ENCODE measurements around the gene EIF1AX. TPM values are rescaled to one million over a fixed set of nuclear protein-coding genes. Genes with fewer than 3 reads are reported as not detected.

EIF1AX gene
- total RNA-seq, 1 donor from 2014 or later, result 56.3 TPM

DNA sequence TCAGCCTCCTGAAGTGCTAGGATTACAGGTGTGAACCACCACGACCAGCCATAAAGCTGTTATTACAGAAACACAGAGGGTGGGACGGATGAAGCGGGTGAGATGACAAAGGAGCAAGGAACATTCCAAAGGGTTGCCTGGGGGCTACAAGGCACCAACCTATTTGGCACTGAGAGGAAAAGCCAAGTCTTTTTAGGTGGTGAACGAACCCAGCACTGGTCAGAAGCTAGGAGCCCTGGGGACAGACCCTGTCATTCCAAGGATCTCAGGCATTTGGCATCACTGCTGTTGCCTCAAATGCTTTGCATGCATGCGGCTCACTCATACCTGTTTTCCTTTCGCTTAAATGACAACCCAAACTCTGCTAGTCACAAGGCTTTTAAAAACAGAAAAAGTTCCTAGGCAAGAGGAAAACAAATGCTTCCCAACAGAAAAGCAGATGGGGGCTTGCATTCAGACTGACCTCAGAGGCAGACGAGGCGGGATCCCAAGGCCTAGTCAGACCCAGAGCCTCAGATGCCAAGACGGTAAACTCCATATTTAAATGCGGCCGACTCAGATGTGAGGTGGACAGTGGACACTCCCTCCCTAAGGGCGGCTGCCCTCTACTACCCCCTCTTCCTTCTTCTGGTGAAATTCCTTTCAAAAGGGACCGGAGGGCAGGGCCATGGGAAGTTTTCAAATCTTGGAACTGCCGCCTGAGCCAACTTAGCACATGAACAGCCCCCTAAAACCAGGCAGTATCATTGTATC, 29.4 kb downstream of the EIF1AX start:
- Mint-ChIP-seq H3K36me3 (ENCODE audit: low read depth, unreplicated experiment) (no peaks in the 10 kb centered on the region), H3K27me3 (ENCODE audit: unreplicated experiment) (peaks cover 2% of the 10 kb centered on the region), H3K27ac (ENCODE audit: unreplicated experiment) (no peak overlapping the region), H3K4me1 (ENCODE audit: unreplicated experiment) (no peaks in the 10 kb centered on the region), H3K9me3 (ENCODE audit: unreplicated experiment) (no peaks in the 10 kb centered on the region), H3K4me3 (ENCODE audit: unreplicated experiment) (no peak overlapping the region)
- TF ChIP-seq, protein P1, sequence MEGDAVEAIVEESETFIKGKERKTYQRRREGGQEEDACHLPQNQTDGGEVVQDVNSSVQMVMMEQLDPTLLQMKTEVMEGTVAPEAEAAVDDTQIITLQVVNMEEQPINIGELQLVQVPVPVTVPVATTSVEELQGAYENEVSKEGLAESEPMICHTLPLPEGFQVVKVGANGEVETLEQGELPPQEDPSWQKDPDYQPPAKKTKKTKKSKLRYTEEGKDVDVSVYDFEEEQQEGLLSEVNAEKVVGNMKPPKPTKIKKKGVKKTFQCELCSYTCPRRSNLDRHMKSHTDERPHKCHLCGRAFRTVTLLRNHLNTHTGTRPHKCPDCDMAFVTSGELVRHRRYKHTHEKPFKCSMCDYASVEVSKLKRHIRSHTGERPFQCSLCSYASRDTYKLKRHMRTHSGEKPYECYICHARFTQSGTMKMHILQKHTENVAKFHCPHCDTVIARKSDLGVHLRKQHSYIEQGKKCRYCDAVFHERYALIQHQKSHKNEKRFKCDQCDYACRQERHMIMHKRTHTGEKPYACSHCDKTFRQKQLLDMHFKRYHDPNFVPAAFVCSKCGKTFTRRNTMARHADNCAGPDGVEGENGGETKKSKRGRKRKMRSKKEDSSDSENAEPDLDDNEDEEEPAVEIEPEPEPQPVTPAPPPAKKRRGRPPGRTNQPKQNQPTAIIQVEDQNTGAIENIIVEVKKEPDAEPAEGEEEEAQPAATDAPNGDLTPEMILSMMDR (IDR thresholded peaks at IDR 0.05; ENCODE audit: unreplicated experiment), result no peak
- DNase-seq (ENCODE audit: low spot score), result no peak

GRCh38 chrX:20111271-20111670, 30.4 kb downstream of the EIF1AX start:
- H3K27ac Mint-ChIP-seq (ENCODE audit: unreplicated experiment), result no peak overlapping the region
- H3K4me1 Mint-ChIP-seq (ENCODE audit: unreplicated experiment), result no peaks in the 10 kb centered on the region
- no peaks in the 10 kb centered on the region for H3K9me3 Mint-ChIP-seq (ENCODE audit: unreplicated experiment)
- TF ChIP-seq, protein P1 (IDR thresholded peaks at IDR 0.05; ENCODE audit: unreplicated experiment), result no peak
- H3K4me3 Mint-ChIP-seq (ENCODE audit: unreplicated experiment), result no peak overlapping the region
- no peak for DNase-seq (ENCODE audit: low spot score)
- peaks cover under 1% of the 10 kb centered on the region for H3K27me3 Mint-ChIP-seq (ENCODE audit: unreplicated experiment)
- no peaks in the 10 kb centered on the region for H3K36me3 Mint-ChIP-seq (ENCODE audit: low read depth, unreplicated experiment)

GRCh38 chrX:20101934-20102581, 39.6 kb downstream of the EIF1AX start:
- DNase-seq (ENCODE audit: low spot score), result no peak
- no peak overlapping the region for H3K27ac Mint-ChIP-seq (ENCODE audit: unreplicated experiment)
- no peaks in the 10 kb centered on the region for H3K4me1 Mint-ChIP-seq (ENCODE audit: unreplicated experiment)
- H3K4me3 Mint-ChIP-seq (ENCODE audit: unreplicated experiment), result no peak overlapping the region
- H3K36me3 Mint-ChIP-seq (ENCODE audit: low read depth, unreplicated experiment), result no peaks in the 10 kb centered on the region
- TF ChIP-seq, protein P1 (IDR thresholded peaks at IDR 0.05; ENCODE audit: unreplicated experiment), result no peak
- H3K9me3 Mint-ChIP-seq (ENCODE audit: unreplicated experiment), result no peaks in the 10 kb centered on the region
- H3K27me3 Mint-ChIP-seq (ENCODE audit: unreplicated experiment), result no peaks in the 10 kb centered on the region

- no peak for DNase-seq (ENCODE audit: low spot score)
- TF ChIP-seq, protein P1 (IDR thresholded peaks at IDR 0.05; ENCODE audit: unreplicated experiment), result no peak
- Mint-ChIP-seq H3K36me3 (ENCODE audit: low read depth, unreplicated experiment) (no peaks in the 10 kb centered on the region), H3K9me3 (ENCODE audit: unreplicated experiment) (no peaks in the 10 kb centered on the region), H3K4me1 (ENCODE audit: unreplicated experiment) (no peaks in the 10 kb centered on the region), H3K27ac (ENCODE audit: unreplicated experiment) (no peak overlapping the region), H3K4me3 (ENCODE audit: unreplicated experiment) (no peak overlapping the region), H3K27me3 (ENCODE audit: unreplicated experiment) (peaks cover 2% of the 10 kb centered on the region)
These were observed 50.1 kb downstream of the EIF1AX start for GRCh38 chrX:20091499-20091898.

- Mint-ChIP-seq H3K4me1 (ENCODE audit: unreplicated experiment) (no peaks in the 10 kb centered on the region), H3K36me3 (ENCODE audit: low read depth, unreplicated experiment) (no peaks in the 10 kb centered on the region), H3K27me3 (ENCODE audit: unreplicated experiment) (no peaks in the 10 kb centered on the region), H3K9me3 (ENCODE audit: unreplicated experiment) (no peaks in the 10 kb centered on the region), H3K27ac (ENCODE audit: unreplicated experiment) (no peak overlapping the region), H3K4me3 (ENCODE audit: unreplicated experiment) (no peak overlapping the region)
- DNase-seq (ENCODE audit: low spot score), result no peak
- TF ChIP-seq, protein P1 (IDR thresholded peaks at IDR 0.05; ENCODE audit: unreplicated experiment), result no peak
These were observed 51.8 kb downstream of the EIF1AX start for GRCh38 chrX:20089845-20090244.
